Activated naive CD8-positive, alpha-beta T cell treated with anti-CD3 and anti-CD28 coated beads for 36 hours (primary cell): ENCODE measurements around the gene PLEKHG3. TPM values are rescaled to one million over a fixed set of nuclear protein-coding genes. Genes with fewer than 3 reads are reported as not detected.

Experiments
- DNase-seq: peaks from one replicate; pipeline ENCODE4 v3.0.0; 2021
- H3K27ac Mint-ChIP-seq: one replicate; pipeline ENCODE4 v1.8.0; 2022; ENCODE audit warnings: mild to moderate bottlenecking, moderate library complexity, mixed read lengths
- H3K27me3 Mint-ChIP-seq: one replicate; pipeline ENCODE4 v1.8.0; 2022; ENCODE audit warnings: mild to moderate bottlenecking, mixed read lengths
- H3K36me3 Mint-ChIP-seq: one replicate; pipeline ENCODE4 v1.8.0; 2021; ENCODE audit warnings: mild to moderate bottlenecking, mixed read lengths
- H3K4me1 Mint-ChIP-seq: one replicate; pipeline ENCODE4 v1.8.0; 2021; ENCODE audit warnings: mixed read lengths
- H3K4me3 Mint-ChIP-seq: one replicate; pipeline ENCODE4 v1.8.0; 2022; ENCODE audit warnings: mild to moderate bottlenecking, moderate library complexity, mixed read lengths
- H3K9me3 Mint-ChIP-seq: one replicate; pipeline ENCODE4 v1.8.0; 2022; ENCODE audit warnings: mixed read lengths
- total RNA-seq, 2 experiments: library from RNA; stranded (reverse); gene quantifications; one replicate each; pipeline ENCODE4 v1.2.3, GENCODE V29; 2021

PLEKHG3 gene
- total RNA-seq, 2 experiments from 2014 or later: 0.12 TPM; not detected in 1

DNA sequence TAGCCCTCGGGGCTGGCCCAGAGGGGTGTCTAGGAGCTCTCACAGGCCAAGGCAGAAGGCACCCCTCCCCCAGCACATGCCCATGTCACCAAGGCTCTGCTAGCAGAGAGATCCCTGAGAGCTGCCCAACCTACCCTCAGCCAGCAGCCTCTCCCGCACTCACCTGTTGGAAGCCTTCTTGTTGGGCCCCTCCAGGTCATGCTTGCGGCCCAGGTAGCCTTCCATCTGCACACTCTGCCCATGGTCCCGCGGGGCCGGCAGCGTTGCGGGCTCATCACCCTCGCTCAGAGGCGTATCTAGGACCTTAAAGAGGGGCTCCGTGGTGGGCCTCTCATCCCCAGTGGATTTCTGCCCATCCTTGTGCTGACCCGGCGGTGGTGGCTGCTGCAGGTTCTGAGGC, 49.1 kb downstream of the PLEKHG3 start:
- H3K4me1 Mint-ChIP-seq: no peaks in the 10 kb centered on the region
- no peak overlapping the region for H3K27ac Mint-ChIP-seq
- no peaks in the 10 kb centered on the region for H3K9me3 Mint-ChIP-seq
- H3K36me3 Mint-ChIP-seq: no peaks in the 10 kb centered on the region
- no peak for DNase-seq
- no peak overlapping the region for H3K4me3 Mint-ChIP-seq
- H3K27me3 Mint-ChIP-seq: no peaks in the 10 kb centered on the region

DNA sequence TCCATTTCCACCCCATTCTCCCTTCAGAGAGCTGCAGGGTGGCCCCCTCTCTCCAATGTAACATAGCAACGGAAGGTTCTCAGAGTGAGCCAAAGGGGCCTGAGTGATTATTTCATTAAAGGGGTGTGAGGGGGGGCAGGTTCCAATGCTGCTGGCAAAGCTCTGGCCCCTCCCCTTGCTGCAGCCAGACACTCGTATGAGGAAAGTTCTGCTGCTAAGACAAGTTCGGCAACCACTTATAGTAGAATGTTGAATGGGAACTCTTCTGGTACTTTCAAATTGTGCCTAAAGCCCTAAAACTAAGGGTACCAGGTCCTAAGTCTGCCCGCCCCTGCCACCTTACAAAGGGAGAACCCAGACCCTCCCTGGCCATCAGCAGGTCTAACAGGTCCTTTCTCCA, 49.8 kb downstream of the PLEKHG3 start:
- no peak overlapping the region for H3K27ac Mint-ChIP-seq
- H3K4me1 Mint-ChIP-seq: no peaks in the 10 kb centered on the region
- no peaks in the 10 kb centered on the region for H3K27me3 Mint-ChIP-seq
- DNase-seq: no peak
- no peak overlapping the region for H3K4me3 Mint-ChIP-seq
- H3K9me3 Mint-ChIP-seq: no peaks in the 10 kb centered on the region
- no peaks in the 10 kb centered on the region for H3K36me3 Mint-ChIP-seq

DNA sequence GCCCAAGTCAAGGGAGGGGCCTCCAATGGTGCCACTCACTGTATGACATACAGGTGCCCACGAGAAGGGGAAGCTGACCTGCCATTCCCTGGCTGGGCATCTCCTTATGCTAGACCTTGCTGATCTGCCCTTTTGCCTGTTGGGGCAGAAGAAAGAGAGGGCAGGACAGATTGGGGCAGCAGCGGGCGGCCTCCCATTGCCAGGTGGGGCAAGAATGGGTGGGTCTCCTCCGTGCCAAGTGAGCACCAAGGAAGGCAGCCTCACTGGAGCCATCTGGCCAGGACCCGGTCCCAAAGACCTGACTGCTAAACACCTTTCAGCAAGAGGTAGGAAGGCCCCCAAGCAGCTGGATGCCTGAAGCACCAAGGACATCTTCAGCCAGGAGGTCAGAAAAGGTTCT, 50.5 kb downstream of the PLEKHG3 start:
- Mint-ChIP-seq H3K27me3 (no peaks in the 10 kb centered on the region), H3K27ac (no peak overlapping the region), H3K4me1 (no peaks in the 10 kb centered on the region), H3K36me3 (no peaks in the 10 kb centered on the region), H3K4me3 (no peak overlapping the region), H3K9me3 (no peaks in the 10 kb centered on the region)
- DNase-seq: no peak

DNA sequence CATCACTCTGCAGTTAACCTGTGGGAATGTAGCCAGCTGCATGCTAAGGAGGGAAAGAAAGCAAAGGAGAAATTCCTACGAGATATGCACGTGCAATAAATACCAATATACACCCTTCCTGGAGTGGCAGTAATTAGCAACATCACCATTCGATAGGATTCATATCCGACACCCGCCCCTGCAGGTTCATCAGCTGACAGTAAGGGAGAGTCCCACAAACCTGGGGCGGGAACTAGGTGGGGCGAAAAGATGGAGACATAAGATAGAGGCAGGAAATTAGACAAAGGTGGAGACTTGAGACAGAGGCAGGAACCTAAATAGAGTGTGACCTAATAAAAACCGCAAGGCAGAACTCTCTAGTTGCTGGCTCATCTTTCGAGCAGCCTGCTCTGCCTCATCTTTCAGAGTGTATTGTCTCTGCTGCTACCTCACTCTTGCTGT, 51.6 kb downstream of the PLEKHG3 start:
- no peak overlapping the region for H3K4me3 Mint-ChIP-seq
- H3K36me3 Mint-ChIP-seq: no peaks in the 10 kb centered on the region
- H3K9me3 Mint-ChIP-seq: no peaks in the 10 kb centered on the region
- H3K4me1 Mint-ChIP-seq: no peaks in the 10 kb centered on the region
- no peak for DNase-seq
- H3K27ac Mint-ChIP-seq: no peak overlapping the region
- H3K27me3 Mint-ChIP-seq: peaks cover 6% of the 10 kb centered on the region

DNA sequence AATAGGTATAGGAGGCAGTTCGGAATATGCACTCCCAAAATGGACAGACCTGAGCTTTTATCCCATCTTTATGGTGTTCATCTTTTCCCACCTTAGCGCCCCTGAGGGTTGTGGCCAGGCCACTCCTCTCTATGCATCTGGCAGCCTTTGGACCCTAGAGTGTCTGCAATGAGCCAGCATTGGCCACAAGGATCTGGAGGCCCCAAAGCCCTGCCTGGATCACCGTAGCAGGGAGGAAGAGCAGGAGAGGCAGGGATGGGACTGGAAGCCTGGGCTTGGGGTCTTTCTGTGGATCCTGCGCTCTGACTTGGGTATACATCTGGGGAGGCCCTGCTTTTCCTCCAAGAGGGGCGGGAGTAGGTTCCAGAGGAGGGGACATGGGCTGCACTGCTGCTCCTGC, 52.5 kb downstream of the PLEKHG3 start:
- H3K27ac Mint-ChIP-seq: no peak overlapping the region
- no peaks in the 10 kb centered on the region for H3K36me3 Mint-ChIP-seq
- peaks cover 12% of the 10 kb centered on the region for H3K27me3 Mint-ChIP-seq
- no peak for DNase-seq
- H3K4me3 Mint-ChIP-seq: no peak overlapping the region
- no peaks in the 10 kb centered on the region for H3K4me1 Mint-ChIP-seq
- no peaks in the 10 kb centered on the region for H3K9me3 Mint-ChIP-seq

DNA sequence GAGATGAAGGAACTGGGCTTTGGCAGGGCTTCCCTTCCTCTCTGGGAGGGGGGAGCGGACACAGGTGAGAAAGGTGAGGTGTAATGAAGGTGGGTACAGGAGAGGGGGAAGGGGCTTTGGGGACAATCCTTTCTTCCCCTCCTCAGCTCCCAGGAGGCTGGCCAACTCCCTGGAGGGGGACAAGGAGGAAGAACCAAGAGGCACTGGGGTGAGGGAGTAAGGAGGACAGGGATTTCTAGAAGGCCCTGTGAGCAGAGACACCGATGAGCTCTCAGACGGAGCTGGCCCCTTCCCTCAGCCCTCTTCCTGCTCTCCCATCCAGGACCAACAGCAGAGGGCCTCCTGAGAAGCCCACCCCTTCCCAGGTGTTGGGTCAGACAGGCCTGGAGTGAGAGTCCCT, 53.4 kb downstream of the PLEKHG3 start:
- Mint-ChIP-seq H3K9me3 (no peaks in the 10 kb centered on the region), H3K36me3 (no peaks in the 10 kb centered on the region), H3K27ac (no peak overlapping the region), H3K4me1 (peaks cover 4% of the 10 kb centered on the region), H3K4me3 (no peak overlapping the region), H3K27me3 (peaks cover 12% of the 10 kb centered on the region)
- no peak for DNase-seq

DNA sequence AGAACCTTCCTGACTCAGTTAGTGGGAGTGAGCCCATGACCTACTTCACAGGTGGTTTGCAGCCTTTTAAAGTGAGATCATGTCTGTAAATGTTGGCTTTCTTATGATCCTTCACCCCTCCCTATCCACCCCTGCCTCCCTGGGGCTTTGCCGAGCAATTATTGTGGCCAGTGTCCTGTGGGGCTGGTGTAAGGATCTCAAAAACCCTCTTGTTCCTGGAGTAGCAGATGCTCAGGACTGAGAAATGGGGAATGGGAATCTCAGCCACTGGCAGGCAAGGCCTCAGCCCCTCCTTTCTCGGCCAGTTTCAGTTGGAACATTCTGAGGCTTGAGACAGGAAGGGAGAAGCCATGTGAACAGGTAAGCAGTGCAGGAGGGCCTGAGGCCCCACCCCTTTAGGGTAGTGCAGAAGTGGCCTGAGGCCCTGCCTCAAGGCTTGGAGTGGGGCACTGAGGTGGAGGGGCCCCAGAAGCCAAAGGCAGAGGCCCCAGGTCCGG, 53.8 kb downstream of the PLEKHG3 start:
- no peak for DNase-seq
- no peak overlapping the region for H3K4me3 Mint-ChIP-seq
- no peak overlapping the region for H3K27ac Mint-ChIP-seq
- peaks cover 4% of the 10 kb centered on the region for H3K4me1 Mint-ChIP-seq
- no peaks in the 10 kb centered on the region for H3K36me3 Mint-ChIP-seq
- H3K9me3 Mint-ChIP-seq: no peaks in the 10 kb centered on the region
- H3K27me3 Mint-ChIP-seq: peaks cover 12% of the 10 kb centered on the region

DNA sequence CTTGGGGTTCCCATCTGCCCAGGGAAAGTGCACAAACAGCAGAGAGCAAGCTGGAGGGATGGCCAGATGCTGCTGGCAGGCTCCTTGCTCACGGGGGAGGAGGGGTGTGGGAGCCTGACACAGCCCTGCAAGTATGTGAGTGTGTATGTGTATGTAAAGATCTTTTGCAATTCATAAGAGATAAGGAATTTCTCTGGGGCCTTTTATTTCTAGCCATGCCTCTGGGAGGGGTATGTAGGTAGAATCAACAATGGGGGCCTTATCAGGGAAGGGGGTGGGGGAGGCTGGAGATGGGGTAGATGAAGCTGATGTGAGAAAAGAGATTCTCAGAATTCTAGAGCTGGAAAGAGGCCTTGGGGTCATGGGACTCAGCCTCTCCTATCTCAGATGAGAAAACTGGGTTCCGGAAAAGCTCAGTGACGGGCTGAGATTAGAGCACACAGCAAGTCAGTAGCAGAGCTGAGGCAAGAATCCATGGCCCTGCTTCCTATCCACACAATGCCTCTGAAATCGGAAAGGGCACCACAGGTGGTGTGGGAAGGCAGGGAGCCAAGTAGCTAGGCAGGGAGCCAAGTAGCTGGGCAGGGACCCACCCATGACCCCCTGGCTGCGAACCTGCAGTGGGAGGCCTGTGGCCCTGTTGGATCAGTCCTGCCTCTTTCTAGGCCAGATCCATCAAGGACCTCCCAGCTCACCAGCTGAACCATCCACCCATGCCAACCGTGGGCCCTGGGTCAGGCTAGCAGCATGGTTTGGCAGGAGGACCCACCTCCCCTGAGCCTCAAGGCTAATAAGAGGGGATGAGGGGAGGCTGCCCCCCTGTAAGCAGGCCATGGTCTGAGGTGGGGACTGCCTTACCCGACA, 54.7 kb downstream of the PLEKHG3 start:
- no peaks in the 10 kb centered on the region for H3K9me3 Mint-ChIP-seq
- H3K4me1 Mint-ChIP-seq: peaks cover 4% of the 10 kb centered on the region
- no peak for DNase-seq
- no peak overlapping the region for H3K27ac Mint-ChIP-seq
- no peaks in the 10 kb centered on the region for H3K36me3 Mint-ChIP-seq
- H3K27me3 Mint-ChIP-seq: peaks cover 12% of the 10 kb centered on the region
- no peak overlapping the region for H3K4me3 Mint-ChIP-seq

DNA sequence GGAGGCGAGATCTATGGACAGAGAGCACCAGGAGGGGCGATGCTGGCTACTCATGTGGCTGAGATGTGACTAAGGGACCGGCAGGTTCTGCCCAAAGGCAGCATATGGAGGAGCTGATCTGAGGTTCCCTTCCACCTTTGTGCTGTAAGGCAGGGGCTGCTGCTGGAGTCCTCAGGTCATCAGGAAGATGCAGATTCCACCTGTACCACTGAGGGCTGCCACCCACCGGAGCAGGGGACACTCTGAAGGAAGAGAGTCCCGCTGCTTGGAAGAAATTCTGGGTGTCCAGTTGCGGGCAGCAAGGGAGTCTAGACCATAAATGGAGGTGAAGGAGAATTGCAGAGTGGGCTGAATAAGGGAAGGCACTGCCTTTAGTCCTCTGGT, 55.3 kb downstream of the PLEKHG3 start:
- Mint-ChIP-seq H3K4me3 (no peak overlapping the region), H3K4me1 (peaks cover 4% of the 10 kb centered on the region), H3K36me3 (no peaks in the 10 kb centered on the region), H3K27ac (no peak overlapping the region), H3K27me3 (peaks cover 12% of the 10 kb centered on the region), H3K9me3 (no peaks in the 10 kb centered on the region)
- DNase-seq: no peak

DNA sequence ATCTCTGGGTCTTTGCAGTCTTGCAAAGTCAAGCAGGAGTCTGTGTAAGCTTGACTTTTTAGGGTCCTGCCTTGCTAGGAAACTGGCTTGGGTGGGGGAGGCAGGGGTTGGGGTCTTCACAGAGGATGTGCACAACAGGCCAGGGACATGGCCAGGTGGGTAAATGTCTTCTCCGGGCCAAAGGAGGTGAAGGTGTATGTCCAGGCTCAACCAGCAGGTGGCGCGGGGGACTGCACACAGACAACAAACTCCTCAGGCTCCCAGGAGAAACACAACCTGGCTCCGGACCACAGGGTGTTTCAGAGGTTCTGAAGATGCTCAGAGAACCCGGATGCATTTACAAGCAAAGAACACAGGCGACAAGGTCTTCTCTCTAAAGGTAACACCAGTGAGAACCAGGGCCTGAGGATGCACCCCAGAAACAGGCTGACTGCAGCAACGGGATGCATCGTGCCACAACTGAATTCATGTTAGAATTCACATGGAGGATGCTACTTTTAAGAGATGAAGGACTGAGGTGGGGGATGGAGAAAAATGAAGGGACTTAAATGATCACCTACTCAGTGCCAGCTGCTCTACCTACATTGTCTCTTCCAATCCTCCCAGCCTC, 56.0 kb downstream of the PLEKHG3 start:
- peak; percentile 42 for DNase-seq
- no peaks in the 10 kb centered on the region for H3K36me3 Mint-ChIP-seq
- no peak overlapping the region for H3K27ac Mint-ChIP-seq
- peaks cover 12% of the 10 kb centered on the region for H3K27me3 Mint-ChIP-seq
- H3K9me3 Mint-ChIP-seq: no peaks in the 10 kb centered on the region
- H3K4me1 Mint-ChIP-seq: peaks cover 4% of the 10 kb centered on the region
- H3K4me3 Mint-ChIP-seq: no peak overlapping the region

DNA sequence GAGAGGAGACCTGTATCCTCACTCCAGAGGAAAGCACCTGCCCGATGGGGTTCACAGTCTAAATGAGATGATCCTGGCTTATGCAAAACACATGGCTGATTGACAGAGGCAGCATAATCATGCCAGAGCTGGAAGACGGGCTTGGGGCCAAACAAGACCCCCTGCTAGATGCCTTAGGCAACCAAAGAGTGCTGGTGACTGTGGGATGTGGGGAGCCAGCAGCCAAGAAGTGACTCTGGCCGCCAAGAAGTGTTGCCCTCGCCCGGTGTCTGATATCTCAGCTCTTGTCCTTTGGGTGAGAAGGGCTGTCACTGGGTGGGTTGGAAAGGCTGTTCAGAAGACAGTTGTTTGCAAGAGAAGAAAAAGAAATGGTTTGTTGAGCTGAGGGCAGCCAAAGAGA, 56.7 kb downstream of the PLEKHG3 start:
- Mint-ChIP-seq H3K4me3 (no peak overlapping the region), H3K27ac (no peak overlapping the region), H3K4me1 (peaks cover 4% of the 10 kb centered on the region)

DNA sequence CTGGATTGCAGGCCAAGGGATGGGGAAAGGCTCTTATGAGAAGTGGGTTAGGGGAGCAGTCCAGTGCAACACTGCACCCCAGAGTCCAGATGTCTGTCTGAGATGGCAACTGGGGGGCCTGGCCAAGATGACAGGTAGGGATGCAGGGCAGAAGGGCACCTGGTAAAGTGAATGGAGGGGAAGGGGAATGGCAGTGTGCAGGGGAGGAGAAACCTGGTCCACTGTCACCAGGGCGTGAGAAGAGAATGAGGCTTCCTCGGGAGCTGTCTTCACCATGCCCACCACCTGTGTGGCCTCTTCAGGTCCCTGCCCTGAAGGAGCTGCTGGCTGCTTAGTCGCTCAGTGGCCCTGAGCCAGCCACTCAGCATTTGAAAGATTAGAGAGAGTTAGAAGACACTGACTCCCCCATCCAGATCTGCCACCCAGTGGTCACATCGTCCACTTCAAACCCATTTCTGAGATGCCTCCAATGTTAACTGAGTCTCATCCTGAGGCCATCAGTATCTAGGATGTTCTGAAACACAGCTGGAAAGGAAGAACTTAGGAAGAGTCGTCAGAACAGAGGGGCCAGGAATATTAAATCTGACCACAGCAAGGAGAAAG, 57.3 kb downstream of the PLEKHG3 start:
- H3K36me3 Mint-ChIP-seq: no peaks in the 10 kb centered on the region
- no peak overlapping the region for H3K27ac Mint-ChIP-seq
- DNase-seq: no peak

More for the DNA sequence above, 56.7 kb downstream of the PLEKHG3 start:
- DNase-seq: no peak
- Mint-ChIP-seq H3K27me3 (peaks cover 12% of the 10 kb centered on the region), H3K36me3 (no peaks in the 10 kb centered on the region), H3K9me3 (no peaks in the 10 kb centered on the region)

DNA sequence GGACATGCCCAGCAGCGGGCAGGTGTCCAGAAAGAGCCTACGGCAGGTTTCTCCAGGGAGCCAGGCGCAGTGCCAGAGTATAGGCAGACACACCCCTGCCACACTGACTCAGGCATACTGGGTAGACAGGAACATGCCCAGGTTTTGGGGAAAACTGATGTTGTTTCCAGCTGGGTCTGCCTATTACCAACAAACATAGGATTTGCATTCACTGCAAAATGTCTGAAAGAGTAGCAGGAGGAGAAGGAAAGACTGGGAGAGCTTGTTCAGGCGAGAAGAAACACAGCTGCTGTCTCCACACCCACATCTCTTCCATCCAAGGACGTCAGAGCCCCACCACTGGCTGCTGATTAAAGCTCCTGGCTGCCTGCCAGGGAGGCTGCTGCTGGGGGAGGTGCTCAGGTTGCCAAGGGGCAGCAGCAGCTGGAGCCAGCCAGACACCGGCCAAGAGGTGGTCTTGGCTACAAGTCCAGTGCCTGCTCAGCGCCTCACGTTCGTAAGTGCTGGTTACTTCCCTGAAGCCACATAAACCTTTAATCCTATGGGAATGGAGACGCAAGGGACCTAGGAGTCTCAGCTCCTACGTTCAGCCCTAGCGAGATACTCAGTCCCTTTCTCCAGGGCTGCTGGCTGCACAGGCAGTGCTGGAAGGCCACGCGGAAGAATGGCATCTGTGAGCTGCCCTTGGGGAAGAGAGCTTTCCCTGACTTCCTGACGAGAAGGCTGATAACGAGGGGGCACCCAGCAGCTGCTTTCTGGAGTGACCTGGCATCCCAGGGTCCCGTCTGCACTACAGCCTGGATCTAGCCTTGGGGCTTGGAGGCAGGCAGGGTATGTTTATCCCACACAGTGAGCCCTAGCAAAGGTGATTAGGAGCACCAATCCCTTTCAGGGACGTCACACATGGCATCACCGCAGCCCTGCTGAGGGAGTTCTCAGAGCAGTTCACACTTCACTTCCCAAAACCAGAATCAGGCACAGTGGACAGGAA, 58.1 kb downstream of the PLEKHG3 start:
- Mint-ChIP-seq H3K27me3 (peaks cover 12% of the 10 kb centered on the region), H3K4me1 (peaks cover 4% of the 10 kb centered on the region), H3K9me3 (no peaks in the 10 kb centered on the region), H3K27ac (no peak overlapping the region), H3K4me3 (no peak overlapping the region), H3K36me3 (no peaks in the 10 kb centered on the region)
- peak; percentile 30 for DNase-seq

More for the DNA sequence above, 57.3 kb downstream of the PLEKHG3 start:
- peaks cover 12% of the 10 kb centered on the region for H3K27me3 Mint-ChIP-seq
- no peaks in the 10 kb centered on the region for H3K9me3 Mint-ChIP-seq
- H3K4me1 Mint-ChIP-seq: peaks cover 4% of the 10 kb centered on the region
- no peak overlapping the region for H3K4me3 Mint-ChIP-seq

DNA sequence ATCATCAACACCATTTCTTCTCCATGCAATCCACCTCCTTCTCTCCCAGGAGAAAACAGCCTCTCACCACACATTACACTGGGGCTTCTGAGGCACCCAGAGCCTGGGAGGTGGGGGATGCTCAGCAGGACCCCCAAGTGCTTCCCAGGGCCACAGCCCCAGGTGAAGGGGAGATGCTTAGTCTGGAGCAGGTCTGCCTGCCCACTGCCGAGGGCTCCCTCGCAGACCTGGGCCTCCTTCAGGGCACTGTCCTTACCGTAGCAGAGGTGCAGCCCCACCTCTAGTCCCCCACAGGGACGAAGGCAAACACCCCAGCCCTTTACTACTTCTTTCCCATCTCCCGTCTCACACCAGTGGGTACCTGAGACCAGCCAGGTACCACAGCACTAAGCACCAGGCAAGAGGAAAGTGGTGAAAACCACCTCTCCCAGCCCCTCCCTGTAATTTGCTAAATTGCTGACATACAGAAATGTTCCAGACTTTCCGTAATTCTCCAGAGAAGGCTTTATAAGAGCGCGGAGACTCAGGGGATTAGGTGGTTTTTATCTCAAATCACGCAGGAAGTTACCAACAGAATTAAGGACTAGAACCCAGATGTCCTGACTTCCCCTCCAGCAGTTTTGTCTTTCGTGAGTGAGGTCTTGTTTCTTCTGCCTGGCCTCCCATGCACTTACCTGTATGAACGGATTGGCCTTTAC, 59.0 kb downstream of the PLEKHG3 start:
- no peak overlapping the region for H3K27ac Mint-ChIP-seq
- H3K36me3 Mint-ChIP-seq: no peaks in the 10 kb centered on the region
- H3K4me3 Mint-ChIP-seq: no peak overlapping the region
- DNase-seq: no peak
- H3K27me3 Mint-ChIP-seq: peaks cover 12% of the 10 kb centered on the region
- H3K9me3 Mint-ChIP-seq: no peaks in the 10 kb centered on the region
- H3K4me1 Mint-ChIP-seq: peaks cover 4% of the 10 kb centered on the region
